Measurements from ENCODE around the gene FAM163B. TPM values are rescaled to one million over a fixed set of nuclear protein-coding genes. Genes with fewer than 3 reads are reported as not detected.

The FAM163B gene
- total RNA-seq, 1 donor from 2014 or later: not detected

- Histone ChIP-seq H3K27me3 (no peaks in the 10 kb centered on the region), H3K4me1 (peaks cover 4 to 15% of the 10 kb centered on the region in 2 donors), H3K9me3 (no peaks in the 10 kb centered on the region), H3K27ac (no peak overlapping the region), H3K4me3 (peak overlapping the region; percentile 10 to 40), H3K36me3 (no peaks in the 10 kb centered on the region)
- no peak for TF ChIP-seq CTCF (IDR thresholded peaks at IDR 0.05)
- DNase-seq (ENCODE audit: low spot score in 2 of 2): no peak
- intact Hi-C loops (cut with DNase I): no loop called here
Measured at GRCh38 chr9:133527444-133527920, 81.7 kb downstream of the FAM163B start.

Other genes starting within 250 kb of the FAM163B start
- 161 TPM for gene SURF4, start 233.3 kb downstream of the FAM163B start, total RNA-seq
- gene STKLD1, start 233.0 kb downstream of the FAM163B start, total RNA-seq: not detected
- gene REXO4, start 191.4 kb downstream of the FAM163B start, total RNA-seq: 29.4 TPM
- 3.5 TPM for gene ADAMTS13, start 187.0 kb downstream of the FAM163B start, total RNA-seq
- 24.8 TPM for gene CACFD1, start 149.4 kb downstream of the FAM163B start, total RNA-seq
- gene SLC2A6, start 130.3 kb downstream of the FAM163B start, total RNA-seq: 8.7 TPM
- gene MYMK, start 84.4 kb downstream of the FAM163B start, total RNA-seq: not detected
- gene ADAMTSL2, start 74.7 kb downstream of the FAM163B start, total RNA-seq: 3.4 TPM
- not detected for gene DBH, start 27.0 kb upstream of the FAM163B start, total RNA-seq
- 1.3 TPM for gene SARDH, start 129.0 kb upstream of the FAM163B start, total RNA-seq